Colonic mucosa (tissue), 4 donors: ENCODE results near the gene BTN3A1. TPM values are rescaled to one million over a fixed set of nuclear protein-coding genes. Genes with fewer than 3 reads are reported as not detected.

ENCODE experiments used
- DNase-seq: peaks from one replicate; pipeline ENCODE4 v3.0.0-alpha.2; 2020
- H3K27ac ChIP-seq: fragments of 200-600 bp; one replicate; pipeline ENCODE4 v1.8.0; 2021
- H3K27me3 ChIP-seq: fragments of 200-600 bp; one replicate; pipeline ENCODE4 v1.8.0; 2021
- H3K36me3 ChIP-seq: fragments of 200-600 bp; one replicate; pipeline ENCODE4 v1.8.0; 2021
- H3K4me1 ChIP-seq: fragments of 200-600 bp; one replicate; pipeline ENCODE4 v1.8.0; 2021; ENCODE audit warnings: mild to moderate bottlenecking
- H3K4me3 ChIP-seq: fragments of 200-600 bp; one replicate; pipeline ENCODE4 v1.8.0; 2021
- H3K9ac ChIP-seq, 2 donors: one replicate each; pipeline ENCODE4 v1.7.0; 2013; ENCODE audit warnings: control low read depth in 2 of 2, low read depth in 2 of 2, low read length in 2 of 2
- H3K9me3 ChIP-seq: fragments of 200-600 bp; one replicate; pipeline ENCODE4 v1.8.0; 2021
- CTCF ChIP-seq: fragments of 200-600 bp; IDR thresholded peaks from one replicate; pipeline ENCODE4 v1.8.0; 2022; ENCODE audit warnings: antibody characterized with exemption, mild to moderate bottlenecking
- intact Hi-C: fragments of 100-400 bp; cut with DNase I; formaldehyde crosslinking; loops from one replicate; pipeline ENCODE4 v1.14.1; 2022
- total RNA-seq, 2 donors: library from RNA; stranded (reverse); fragmentation: NEBNext Ultra II Directional in 1 of 2; extraction: Animal tissue kit (Norgen Biotek cat#: 25700) in 1 of 2; gene quantifications; one replicate each; pipeline ENCODE4 v1.2.1, GENCODE V29; 2021
- donor health status: healthy.
- donor health status: DM: no; HTN: no; CAD: no.
- donor health status: DM: no; HTN: no; CAD: no.

BTN3A1 gene
- total RNA-seq, 2 donors from 2014 or later = 24.1 to 29.4 TPM

- TF ChIP-seq CTCF = no peak
- Histone ChIP-seq H3K9ac (no peak overlapping the region), H3K27ac (no peak overlapping the region), H3K4me3 (no peak overlapping the region), H3K36me3 (peaks cover 3% of the 10 kb centered on the region), H3K27me3 (no peaks in the 10 kb centered on the region), H3K4me1 (no peaks in the 10 kb centered on the region), H3K9me3 (no peaks in the 10 kb centered on the region)
- intact Hi-C loops = no loop called here
- DNase-seq = no peak
Observed at GRCh38 chr6:26445934-26446667, 44.0 kb downstream of the BTN3A1 start.

- intact Hi-C loops = no loop called here
- H3K9me3 ChIP-seq = no peaks in the 10 kb centered on the region
- H3K27ac ChIP-seq = no peak overlapping the region
- no peak overlapping the region for H3K9ac ChIP-seq
- H3K4me3 ChIP-seq = no peak overlapping the region
- H3K27me3 ChIP-seq = no peaks in the 10 kb centered on the region
- H3K36me3 ChIP-seq = peaks cover 3% of the 10 kb centered on the region
- H3K4me1 ChIP-seq = no peaks in the 10 kb centered on the region
- TF ChIP-seq CTCF = no peak
- DNase-seq = no peak
Observed at GRCh38 chr6:26447257-26447656, 45.2 kb downstream of the BTN3A1 start.

- DNase-seq = no peak
- no peak for TF ChIP-seq CTCF
- H3K27ac ChIP-seq = no peak overlapping the region
- no peaks in the 10 kb centered on the region for H3K4me1 ChIP-seq
- H3K36me3 ChIP-seq = peaks cover 3% of the 10 kb centered on the region
- no peaks in the 10 kb centered on the region for H3K9me3 ChIP-seq
- no peak overlapping the region for H3K4me3 ChIP-seq
- H3K9ac ChIP-seq = no peak overlapping the region
- H3K27me3 ChIP-seq = no peaks in the 10 kb centered on the region
- intact Hi-C loops = no loop called here
Observed at GRCh38 chr6:26450240-26450639, 48.2 kb downstream of the BTN3A1 start.

- no peak overlapping the region for H3K27ac ChIP-seq
- intact Hi-C loops = no loop called here
- no peaks in the 10 kb centered on the region for H3K4me1 ChIP-seq
- no peak for DNase-seq
- H3K9ac ChIP-seq = no peak overlapping the region
- no peak overlapping the region for H3K4me3 ChIP-seq
- no peaks in the 10 kb centered on the region for H3K27me3 ChIP-seq
- H3K36me3 ChIP-seq = no peaks in the 10 kb centered on the region
- TF ChIP-seq CTCF = no peak
- H3K9me3 ChIP-seq = no peaks in the 10 kb centered on the region
Observed at GRCh38 chr6:26452631-26453235, 50.7 kb downstream of the BTN3A1 start.

- no peak for TF ChIP-seq CTCF
Observed at GRCh38 chr6:26454631-26455030, 52.6 kb downstream of the BTN3A1 start.

More at GRCh38 chr6:26454631-26455030, 52.6 kb downstream of the BTN3A1 start:
- H3K9me3 ChIP-seq = no peaks in the 10 kb centered on the region
- no peaks in the 10 kb centered on the region for H3K27me3 ChIP-seq
- H3K9ac ChIP-seq = no peak overlapping the region
- peaks cover 2% of the 10 kb centered on the region for H3K4me1 ChIP-seq
- no peaks in the 10 kb centered on the region for H3K36me3 ChIP-seq
- intact Hi-C loops = no loop called here
- no peak overlapping the region for H3K27ac ChIP-seq
- DNase-seq = no peak
- no peak overlapping the region for H3K4me3 ChIP-seq
